DND-41 (cell line): ENCODE measurements around the gene ZNHIT1.

Experiments used
- EZH2 ChIP-seq: IDR thresholded peaks from 3 replicates; pipeline ENCODE4 v1.6.1; 2012; ENCODE audit warnings: borderline replicate concordance, low read depth, mild to moderate bottlenecking, moderate library complexity, low read length, inconsistent platforms; ENCODE audit not compliant: severe bottlenecking
- TF ChIP-seq, protein P1 (sequence below): IDR thresholded peaks from 2 replicates; pipeline ENCODE4 v1.5.1; 2012; ENCODE audit warnings: borderline replicate concordance, low read length, moderate library complexity, mild to moderate bottlenecking; ENCODE audit not compliant: poor library complexity, severe bottlenecking; ENCODE audit errors: extremely low read depth

DNA sequence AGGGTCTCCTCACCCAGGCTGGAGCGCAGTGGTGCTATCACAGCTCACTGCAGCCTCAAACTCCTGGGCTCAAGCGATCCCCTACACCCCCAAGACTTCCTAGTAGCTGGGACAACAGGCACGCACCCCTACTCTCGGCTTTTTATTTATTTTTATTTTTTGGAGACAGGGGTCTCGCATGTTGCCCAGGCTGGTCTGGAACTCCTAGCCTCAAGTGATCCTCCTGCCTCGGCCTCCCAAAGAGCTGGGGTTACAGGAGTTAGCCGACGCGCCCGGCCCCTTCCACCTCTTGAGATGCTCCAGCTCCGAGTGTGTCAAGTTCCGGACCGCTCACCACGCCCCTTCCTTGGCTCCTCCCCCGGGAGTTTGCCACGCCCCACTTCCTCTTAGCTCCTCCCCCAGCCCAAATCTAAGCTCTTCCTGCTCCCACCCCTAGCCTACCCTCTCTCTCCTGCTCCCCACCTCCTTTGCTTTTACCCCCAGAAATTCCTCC, 44.2 kb upstream of the ZNHIT1 start:
- TF ChIP-seq, protein P1, sequence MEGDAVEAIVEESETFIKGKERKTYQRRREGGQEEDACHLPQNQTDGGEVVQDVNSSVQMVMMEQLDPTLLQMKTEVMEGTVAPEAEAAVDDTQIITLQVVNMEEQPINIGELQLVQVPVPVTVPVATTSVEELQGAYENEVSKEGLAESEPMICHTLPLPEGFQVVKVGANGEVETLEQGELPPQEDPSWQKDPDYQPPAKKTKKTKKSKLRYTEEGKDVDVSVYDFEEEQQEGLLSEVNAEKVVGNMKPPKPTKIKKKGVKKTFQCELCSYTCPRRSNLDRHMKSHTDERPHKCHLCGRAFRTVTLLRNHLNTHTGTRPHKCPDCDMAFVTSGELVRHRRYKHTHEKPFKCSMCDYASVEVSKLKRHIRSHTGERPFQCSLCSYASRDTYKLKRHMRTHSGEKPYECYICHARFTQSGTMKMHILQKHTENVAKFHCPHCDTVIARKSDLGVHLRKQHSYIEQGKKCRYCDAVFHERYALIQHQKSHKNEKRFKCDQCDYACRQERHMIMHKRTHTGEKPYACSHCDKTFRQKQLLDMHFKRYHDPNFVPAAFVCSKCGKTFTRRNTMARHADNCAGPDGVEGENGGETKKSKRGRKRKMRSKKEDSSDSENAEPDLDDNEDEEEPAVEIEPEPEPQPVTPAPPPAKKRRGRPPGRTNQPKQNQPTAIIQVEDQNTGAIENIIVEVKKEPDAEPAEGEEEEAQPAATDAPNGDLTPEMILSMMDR, result no peak
- TF ChIP-seq EZH2, result no peak
